ENCODE results near the gene NDUFS5.
A peak's percentile ranks its signal among the peaks of the same experiment; 100 is the strongest.
"Not testable (repeated sequence)": the region's sequence is repeated elsewhere in the genome, so short reads cannot be mapped to it uniquely, and the experiment has no call there.

NDUFS5 gene

GRCh38 chr1:39065542-39065941 lies 39.4 kb downstream of the NDUFS5 start:
- DNase-seq: no peak

DNA sequence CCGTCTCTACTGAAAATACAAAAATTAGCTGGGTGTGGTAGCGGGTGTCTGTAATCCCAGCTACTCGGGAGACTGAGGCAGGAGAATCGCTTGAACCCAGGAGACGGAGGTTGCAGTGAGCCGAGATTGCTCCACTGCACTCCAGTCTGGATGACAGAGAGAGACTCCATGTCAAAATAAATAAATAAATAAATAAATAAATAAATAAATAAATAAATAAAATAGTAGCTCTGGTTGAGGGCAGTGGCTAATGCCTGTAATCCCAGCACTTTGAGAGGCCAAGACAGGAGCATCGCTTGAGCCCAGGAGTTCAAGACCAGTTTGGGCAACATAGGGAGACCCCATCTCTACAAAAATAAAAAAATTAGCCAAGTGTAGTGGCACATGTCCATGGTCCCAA lies 42.1 kb downstream of the NDUFS5 start:
- DNase-seq: not testable (repeated sequence)

- DNase-seq: not testable (repeated sequence)
Observed at GRCh38 chr1:39071557-39071956, 45.4 kb downstream of the NDUFS5 start.

GRCh38 chr1:39076127-39076798 lies 50.1 kb downstream of the NDUFS5 start:
- DNase-seq: no peak

DNA sequence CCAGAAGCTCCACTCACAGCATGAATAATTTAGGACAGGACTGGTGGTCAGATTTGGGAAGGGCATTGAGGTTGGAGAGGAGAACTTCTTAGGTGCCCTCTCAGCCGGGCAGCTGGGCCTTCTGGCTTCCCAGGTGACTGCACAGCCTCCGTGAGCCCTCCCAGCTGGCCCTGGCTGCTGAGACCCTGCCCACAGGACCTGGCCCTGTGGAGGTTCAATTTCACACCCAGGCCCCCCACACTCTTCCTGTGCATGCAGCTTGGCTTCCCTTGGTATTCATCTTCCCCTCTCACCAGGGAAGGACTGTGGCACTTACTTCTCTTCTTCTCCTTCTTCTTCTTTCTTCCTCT lies 50.6 kb downstream of the NDUFS5 start:
- no peak for DNase-seq

- no peak for DNase-seq
Observed at GRCh38 chr1:39080269-39080826, 54.2 kb downstream of the NDUFS5 start.

DNA sequence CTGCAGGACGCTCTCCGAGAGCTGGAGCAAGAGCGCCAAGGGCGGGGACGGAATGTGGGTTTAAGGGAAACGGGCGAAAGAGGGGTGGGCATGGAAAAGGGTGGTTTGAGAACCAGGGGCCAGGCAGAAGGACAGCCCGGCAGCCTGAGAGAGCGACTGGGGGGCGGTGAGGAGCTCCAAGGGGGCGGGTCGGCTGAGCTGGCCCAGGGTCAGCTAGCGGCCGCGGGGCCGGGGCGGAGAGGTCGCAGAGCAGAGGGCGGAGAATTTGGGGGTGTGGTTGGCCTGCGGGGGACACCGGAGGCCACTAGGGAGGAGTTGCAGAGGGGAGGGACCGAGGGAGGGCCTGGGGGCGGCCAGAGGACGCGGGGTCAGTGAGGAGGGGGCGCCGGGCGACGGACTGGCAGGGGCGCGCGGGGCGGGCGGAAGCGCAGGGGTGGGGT lies 54.7 kb downstream of the NDUFS5 start:
- no peak for DNase-seq

DNA sequence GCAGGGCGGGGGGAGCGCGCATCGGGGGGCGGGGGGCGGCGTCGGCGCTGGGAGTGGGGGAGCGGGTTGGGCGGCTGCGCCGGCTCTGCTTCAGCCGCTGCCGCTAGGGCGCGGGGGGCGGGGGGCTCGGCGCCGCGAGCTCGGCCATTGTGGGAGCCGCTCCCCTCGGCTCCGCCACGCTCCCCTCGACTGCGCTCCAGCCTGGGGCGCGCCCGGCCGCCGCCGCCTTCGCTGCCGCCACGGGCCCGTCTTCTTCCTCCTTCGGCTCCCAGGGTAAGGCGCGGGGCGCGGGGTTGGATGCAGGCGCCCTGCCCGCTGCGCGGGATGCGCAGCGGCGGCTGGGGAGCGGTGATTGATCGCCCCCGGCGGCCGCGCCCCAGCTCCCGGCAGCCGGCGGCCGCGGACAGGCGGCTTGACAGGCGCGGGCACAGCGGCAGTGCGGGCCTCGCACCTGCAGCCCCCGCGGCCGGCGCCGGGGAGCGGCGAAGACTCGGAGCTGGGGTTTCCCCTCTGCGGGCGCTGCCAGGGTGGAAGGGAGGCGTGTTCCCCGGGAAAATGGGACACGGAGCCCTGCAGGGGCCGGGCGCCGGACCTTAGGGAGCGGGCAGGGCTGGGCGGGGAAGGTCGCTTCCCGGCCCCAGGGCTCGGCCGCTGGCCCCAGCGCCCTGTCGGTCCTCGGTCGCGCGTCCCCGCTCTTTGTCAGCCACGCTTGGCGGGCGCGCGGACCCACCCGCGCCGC lies 55.3 kb downstream of the NDUFS5 start:
- DNase-seq: peak in 1 of 5 donors; percentile 18

DNA sequence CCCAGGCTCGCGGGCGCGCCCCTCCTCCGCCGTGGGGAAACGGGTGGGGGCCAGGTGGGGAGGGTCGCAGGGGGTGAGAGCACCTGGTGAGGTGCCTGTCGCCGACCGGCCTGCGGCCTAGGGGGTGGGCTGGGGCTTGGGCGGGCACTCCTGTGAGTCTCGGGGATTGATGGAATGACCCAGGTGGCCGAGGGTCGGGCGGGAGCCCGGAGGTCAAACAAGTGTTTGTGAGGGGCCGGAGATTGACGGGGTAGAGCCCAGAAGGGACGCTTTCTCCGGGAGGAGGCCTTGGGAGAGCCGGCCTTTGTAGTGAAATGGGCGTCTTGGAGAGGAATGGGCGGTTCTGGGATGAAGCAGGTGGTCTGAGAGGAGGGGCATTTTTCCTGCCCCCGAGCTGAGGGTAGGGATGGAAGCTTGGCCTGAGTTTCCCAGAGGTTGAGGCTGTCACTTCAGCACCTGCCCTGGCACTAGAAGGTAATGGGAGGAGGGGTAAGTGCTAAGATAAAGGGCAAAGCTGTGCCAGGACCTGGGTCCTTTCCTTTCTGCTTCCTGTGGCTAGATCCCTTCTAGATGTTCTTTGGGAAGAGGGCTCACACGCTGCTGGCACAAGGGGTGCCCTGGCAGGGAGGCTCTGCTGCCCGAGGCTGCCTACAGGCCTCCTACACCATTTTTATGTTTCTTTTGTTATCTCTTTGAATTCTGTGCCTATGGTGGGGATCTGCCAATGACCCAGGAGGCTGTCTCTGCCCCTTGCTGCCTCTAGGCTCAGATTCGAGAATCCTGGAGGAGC lies 56.1 kb downstream of the NDUFS5 start:
- DNase-seq: no peak

DNA sequence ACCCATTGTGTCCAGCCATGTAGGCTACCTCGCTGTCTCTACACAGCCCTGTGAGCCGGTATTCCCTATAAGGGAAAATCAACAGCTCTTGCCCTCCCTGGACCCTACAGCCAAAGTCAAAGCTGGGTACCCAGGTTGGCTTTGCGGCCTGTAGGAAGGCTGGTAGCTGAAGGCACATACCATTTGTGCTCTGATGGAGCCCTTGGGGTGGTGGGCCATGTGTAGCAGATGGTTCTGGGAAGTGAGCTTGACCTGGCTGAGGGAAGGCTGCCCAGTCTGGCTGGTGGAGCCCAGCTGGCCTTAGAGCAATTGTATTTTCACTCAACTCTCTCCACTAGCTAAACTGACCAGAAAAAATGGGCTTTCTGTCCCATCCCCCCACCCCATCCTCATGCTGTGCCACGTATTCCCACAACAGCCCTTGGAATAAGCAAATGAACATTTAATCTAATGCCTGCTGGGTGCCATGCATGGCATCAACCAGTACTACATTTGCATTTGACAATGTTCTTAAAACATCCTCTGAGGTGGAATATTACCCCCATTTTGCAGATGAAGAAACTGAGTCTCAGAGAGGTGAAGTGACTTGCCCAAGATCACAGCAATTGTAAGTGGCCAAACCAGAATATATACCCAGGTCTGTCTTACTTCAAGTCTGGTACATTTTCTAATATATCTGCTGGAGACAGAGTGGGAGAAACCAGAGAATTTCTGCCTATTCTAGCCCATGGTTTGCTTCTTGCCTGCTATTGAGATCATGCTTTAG lies 56.8 kb downstream of the NDUFS5 start:
- DNase-seq: no peak

DNA sequence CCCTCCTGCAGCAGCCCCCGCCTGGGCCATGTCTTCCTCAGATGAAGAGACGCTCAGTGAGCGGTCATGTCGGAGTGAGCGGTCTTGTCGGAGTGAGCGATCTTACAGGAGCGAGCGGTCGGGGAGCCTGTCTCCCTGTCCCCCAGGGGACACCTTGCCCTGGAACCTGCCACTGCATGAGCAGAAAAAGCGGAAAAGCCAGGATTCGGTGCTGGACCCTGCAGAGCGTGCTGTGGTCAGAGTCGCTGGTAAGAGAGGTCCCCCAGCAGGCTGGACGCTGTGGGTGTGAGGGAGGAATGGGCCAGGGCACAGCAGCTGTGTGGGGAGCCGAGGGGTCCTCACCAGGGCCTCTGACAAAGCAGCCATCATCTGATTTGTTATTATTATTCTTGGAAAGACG lies 58.0 kb downstream of the NDUFS5 start:
- DNase-seq: no peak
